Ramos (cell line): ENCODE results near the gene THY1.
"Not testable (repeated sequence)": the region's sequence is repeated elsewhere in the genome, so short reads cannot be mapped to it uniquely, and the experiment has no call there.

Experiments used
- in situ Hi-C: fragments of 300-500 bp; cut with MboI; formaldehyde crosslinking; loops from one replicate; pipeline ENCODE4 v1.14.3; 2022; ENCODE audit warnings: low sequenced_read_pairs; ENCODE audit not compliant: unreplicated experiment

THY1 gene

GRCh38 chr11:119446434-119446833 is 23.5 kb upstream of the THY1 start:
- in situ Hi-C loops, result no loop called here

- in situ Hi-C loops, result no loop called here
Measured at GRCh38 chr11:119445850-119446249, 22.9 kb upstream of the THY1 start.

GRCh38 chr11:119445379-119445778 is 22.4 kb upstream of the THY1 start:
- in situ Hi-C loops, result no loop called here

- in situ Hi-C loops, result no loop called here
Measured at GRCh38 chr11:119441898-119442243, 18.9 kb upstream of the THY1 start.

GRCh38 chr11:119438599-119438998 is 15.6 kb upstream of the THY1 start:
- in situ Hi-C loops, result no loop called here

GRCh38 chr11:119437521-119437920 is 14.5 kb upstream of the THY1 start:
- in situ Hi-C loops, result not testable (repeated sequence)

- in situ Hi-C loops, result no loop called here
Measured at GRCh38 chr11:119436711-119437110, 13.7 kb upstream of the THY1 start.

- in situ Hi-C loops, result no loop called here
Measured at GRCh38 chr11:119436093-119436492, 13.1 kb upstream of the THY1 start.

- in situ Hi-C loops, result no loop called here
Measured at GRCh38 chr11:119434591-119435330, 11.8 kb upstream of the THY1 start.

GRCh38 chr11:119433358-119433725 is 10.4 kb upstream of the THY1 start:
- in situ Hi-C loops, result no loop called here

- in situ Hi-C loops, result no loop called here
Measured at GRCh38 chr11:119432484-119433357, 9.7 kb upstream of the THY1 start.

GRCh38 chr11:119431523-119431922 is 8.6 kb upstream of the THY1 start:
- in situ Hi-C loops, result no loop called here

GRCh38 chr11:119427279-119427678 is 4.3 kb upstream of the THY1 start:
- in situ Hi-C loops, result no loop called here

GRCh38 chr11:119426142-119426541 is 3.2 kb upstream of the THY1 start:
- in situ Hi-C loops, result no loop called here

- in situ Hi-C loops, result no loop called here
Measured at GRCh38 chr11:119424775-119425174, 1.8 kb upstream of the THY1 start.

GRCh38 chr11:119424276-119424675 is 1.3 kb upstream of the THY1 start:
- in situ Hi-C loops, result no loop called here

- in situ Hi-C loops, result no loop called here
Measured at GRCh38 chr11:119423509-119424254, 710 bp upstream of the THY1 start.

GRCh38 chr11:119421941-119422808 is 797 bp downstream of the THY1 start:
- in situ Hi-C loops, result no loop called here

- in situ Hi-C loops, result no loop called here
Measured at GRCh38 chr11:119421351-119421750, 1.6 kb downstream of the THY1 start.

- in situ Hi-C loops, result no loop called here
Measured at GRCh38 chr11:119420631-119421030, 2.3 kb downstream of the THY1 start.
